Right atrium auricular region (tissue), 2 donors: ENCODE results near the gene TUBD1. TPM values are rescaled to one million over a fixed set of nuclear protein-coding genes. Genes with fewer than 3 reads are reported as not detected.
"Not testable (repeated sequence)": the region's sequence is repeated elsewhere in the genome, so short reads cannot be mapped to it uniquely, and the experiment has no call there.

Experiments
- DNase-seq: peaks from one replicate; pipeline ENCODE4 v3.0.0-alpha.2; 2019; ENCODE audit warnings: low spot score
- H3K27ac ChIP-seq, 2 donors: fragments of 200-600 bp; sonication (generic); 1 replicate in 1 of 2; 2 replicates in 1 of 2; pipeline ENCODE4 v1.5.1; 2016 to 2019
- H3K27me3 ChIP-seq, 2 donors: fragments of 200-600 bp; sonication (generic); one replicate each; pipeline versions ENCODE4 v1.5.1 to v1.6.0; 2017 to 2019
- H3K36me3 ChIP-seq: fragments of 200-600 bp; sonication (generic); one replicate; pipeline ENCODE4 v1.5.1; 2016
- H3K4me1 ChIP-seq, 2 donors: fragments of 200-600 bp; sonication (generic); one replicate each; pipeline versions ENCODE4 v1.5.1 to v1.6.0; 2017 to 2019
- H3K4me3 ChIP-seq, 2 donors: fragments of 200-600 bp; sonication (generic); 1 replicate in 1 of 2; 2 replicates in 1 of 2; pipeline ENCODE4 v1.5.1; 2017 to 2019; ENCODE audit warnings: mild to moderate bottlenecking in 1 of 2, moderate library complexity in 1 of 2
- H3K9me3 ChIP-seq, 2 donors: fragments of 200-600 bp; sonication (generic); one replicate each; pipeline ENCODE4 v1.5.1; 2019
- CTCF ChIP-seq, 2 donors: fragments of 200-600 bp; sonication (generic); IDR thresholded peaks; one replicate each; pipeline ENCODE4 v1.5.1; 2019; ENCODE audit warnings: antibody characterized with exemption in 2 of 2
- total RNA-seq, 2 donors: library from RNA; depleted of rRNA; stranded (reverse); fragments of >200 nt; gene quantifications; one replicate each; pipeline ENCODE4 v1.1.0, GENCODE V29; 2016

TUBD1 gene
- 1 to 10 TPM; 6.1 to 8.0 TPM for total RNA-seq

GRCh38 chr17:59892924-59893675 is at the start of gene TUBD1, which contains the start of gene RPS6KB1:
Gene TUBD1, minus strand, starts transcription at chr17:59892943. Its CDS starts 1,941 bp downstream, at chr17:59891002.
Gene RPS6KB1, plus strand, starts transcription at chr17:59893121. Its CDS starts 64 bp downstream, at chr17:59893185.
- Histone ChIP-seq H3K9me3 (no peaks in the 10 kb centered on the region), H3K4me1 (peaks cover 0 to 20% of the 10 kb centered on the region in 2 donors), H3K4me3 (peak within 1 kb of the TSS; percentile 87 to 100), H3K27me3 (no peaks in the 10 kb centered on the region), H3K27ac (peak within 1 kb of the TSS; percentile 87 to 96), H3K36me3 (peaks cover 8% of the 10 kb centered on the region)
- TF ChIP-seq CTCF (IDR thresholded peaks at IDR 0.05): no peak
- DNase-seq: peak; percentile 96

- H3K4me3 ChIP-seq: no peak overlapping the region
- H3K36me3 ChIP-seq: peaks cover 58% of the 10 kb centered on the region
- H3K27me3 ChIP-seq: no peaks in the 10 kb centered on the region
- no peak overlapping the region for H3K27ac ChIP-seq
- H3K9me3 ChIP-seq: no peaks in the 10 kb centered on the region
- no peak for DNase-seq
- no peak for TF ChIP-seq CTCF (IDR thresholded peaks at IDR 0.05)
- H3K4me1 ChIP-seq: no peaks in the 10 kb centered on the region
Observed at GRCh38 chr17:59941131-59941530, 48.4 kb upstream of the TUBD1 start.

- not testable (repeated sequence) for DNase-seq, H3K9me3 ChIP-seq, H3K4me3 ChIP-seq, H3K27me3 ChIP-seq, H3K4me1 ChIP-seq, H3K27ac ChIP-seq
- H3K36me3 ChIP-seq: peaks cover 58% of the 10 kb centered on the region
Observed at GRCh38 chr17:59940697-59941096, 48.0 kb upstream of the TUBD1 start.

GRCh38 chr17:59933317-59933716 is 40.6 kb upstream of the TUBD1 start:
- H3K36me3 ChIP-seq: peaks cover 91% of the 10 kb centered on the region
- not testable (repeated sequence) for DNase-seq, H3K27ac ChIP-seq, H3K9me3 ChIP-seq, H3K27me3 ChIP-seq, H3K4me3 ChIP-seq, H3K4me1 ChIP-seq

- not testable (repeated sequence) for H3K27me3 ChIP-seq, H3K4me3 ChIP-seq, H3K27ac ChIP-seq, H3K4me1 ChIP-seq, DNase-seq, H3K9me3 ChIP-seq
- H3K36me3 ChIP-seq: peaks cover 88% of the 10 kb centered on the region
Observed at GRCh38 chr17:59930768-59931167, 38.0 kb upstream of the TUBD1 start.

- peaks cover 85% of the 10 kb centered on the region for H3K36me3 ChIP-seq
- H3K4me3 ChIP-seq, H3K4me1 ChIP-seq, H3K27me3 ChIP-seq, H3K9me3 ChIP-seq, H3K27ac ChIP-seq, DNase-seq: not testable (repeated sequence)
Observed at GRCh38 chr17:59930121-59930520, 37.4 kb upstream of the TUBD1 start.

- H3K27ac ChIP-seq, DNase-seq, H3K9me3 ChIP-seq, H3K4me3 ChIP-seq, H3K4me1 ChIP-seq, H3K27me3 ChIP-seq: not testable (repeated sequence)
- H3K36me3 ChIP-seq: peaks cover 77% of the 10 kb centered on the region
Observed at GRCh38 chr17:59920637-59921036, 27.9 kb upstream of the TUBD1 start.

GRCh38 chr17:59916446-59916845 is 23.7 kb upstream of the TUBD1 start:
- H3K9me3 ChIP-seq: no peaks in the 10 kb centered on the region
- H3K27me3 ChIP-seq: no peaks in the 10 kb centered on the region
- no peak for DNase-seq
- no peak overlapping the region for H3K4me3 ChIP-seq
- H3K27ac ChIP-seq: no peak overlapping the region
- H3K36me3 ChIP-seq: peaks cover 75% of the 10 kb centered on the region
- H3K4me1 ChIP-seq: no peaks in the 10 kb centered on the region
- TF ChIP-seq CTCF (IDR thresholded peaks at IDR 0.05): no peak
